Smooth muscle cell (in vitro differentiated cells): ENCODE data around the gene SLC16A10. TPM values are rescaled to one million over a fixed set of nuclear protein-coding genes. Genes with fewer than 3 reads are reported as not detected.

Experiments
- DNase-seq: peaks from one replicate; lab custom pipeline; 2025; ENCODE audit not compliant: unreplicated experiment; lab: John Stamatoyannopoulos, UW
- H2AFZ ChIP-seq: fragments of 200-600 bp; sonication (generic); 2 replicates; pipeline ENCODE4 v1.6.0; 2016; ENCODE audit warnings: antibody characterized with exemption, low read depth, mild to moderate bottlenecking
- H3F3A ChIP-seq: fragments of 200-600 bp; sonication (generic); 2 replicates; pipeline ENCODE4 v1.6.0; 2017; ENCODE audit warnings: antibody characterized with exemption, low read depth
- H3K27ac ChIP-seq: fragments of 200-600 bp; sonication (generic); 2 replicates; pipeline ENCODE4 v1.5.1; 2016; ENCODE audit warnings: low read depth, mild to moderate bottlenecking
- H3K27me3 ChIP-seq: fragments of 200-600 bp; sonication (generic); 2 replicates; pipeline ENCODE4 v1.6.1; 2016; ENCODE audit warnings: low read depth, mild to moderate bottlenecking
- H3K36me3 ChIP-seq: fragments of 200-600 bp; sonication (generic); 2 replicates; pipeline ENCODE4 v1.5.1; 2016; ENCODE audit warnings: low read depth
- H3K4me1 ChIP-seq: fragments of 200-600 bp; sonication (generic); 2 replicates; pipeline ENCODE4 v1.5.1; 2016; ENCODE audit warnings: low read depth
- H3K4me2 ChIP-seq: fragments of 200-600 bp; sonication (generic); 2 replicates; pipeline ENCODE4 v1.6.0; 2016; ENCODE audit warnings: mild to moderate bottlenecking
- H3K4me3 ChIP-seq: fragments of 200-600 bp; sonication (generic); 2 replicates; pipeline ENCODE4 v1.5.1; 2016; ENCODE audit warnings: mild to moderate bottlenecking
- H3K79me2 ChIP-seq: fragments of 200-600 bp; sonication (generic); 2 replicates; pipeline ENCODE4 v1.6.0; 2016; ENCODE audit warnings: low read depth, mild to moderate bottlenecking
- H3K9ac ChIP-seq: fragments of 200-600 bp; sonication (generic); 2 replicates; pipeline ENCODE4 v1.6.0; 2016; ENCODE audit warnings: low read depth
- H3K9me3 ChIP-seq: fragments of 200-600 bp; sonication (generic); replicated peaks from 2 replicates; pipeline ENCODE4 v1.5.1; 2016; ENCODE audit warnings: low read depth
- H4K20me1 ChIP-seq: fragments of 200-600 bp; sonication (generic); 2 replicates; pipeline ENCODE4 v1.6.0; 2016; ENCODE audit warnings: low read depth
- CTCF ChIP-seq: fragments of 200-600 bp; sonication (generic); IDR thresholded peaks from 2 replicates; pipeline ENCODE4 v1.5.1; 2017; ENCODE audit warnings: borderline replicate concordance, mild to moderate bottlenecking, antibody characterized with exemption; ENCODE audit not compliant: insufficient read depth, poor library complexity, severe bottlenecking
- WGBS: methylation state at CpG from one replicate; pipeline ENCODE4 v1.1.7; 2016; ENCODE audit warnings: low lambda C conversion rate; 5-methylcytosine and 5-hydroxymethylcytosine counted together
- polyA plus RNA-seq: library from polyadenylated mRNA; unstranded; fragments of >200 nt; fragmentation: Nextera tagmentation; extraction: Ambion mirVana; gene quantifications from 2 replicates; pipeline ENCODE4 v1.2.1, GENCODE V29; 2016
- total RNA-seq: library from RNA; depleted of rRNA; stranded (reverse); fragments of >200 nt; gene quantifications from 2 replicates; pipeline ENCODE4 v1.2.3, GENCODE V29; 2014

SLC16A10 gene
- total and polyA plus RNA-seq, 2 experiments from 2014 or later, result 0.87 to 1.4 TPM

- no peaks in the 10 kb centered on the region for H3K9me3 ChIP-seq
- no peak overlapping the region for H3K4me2 ChIP-seq
- 82% methylated on average over 2 of the region's 2 CpGs for WGBS
- H3K9ac ChIP-seq, result no peak overlapping the region
- no peak for TF ChIP-seq CTCF
- no peak overlapping the region for H3K4me3 ChIP-seq
- no peak for DNase-seq
- no peaks in the 10 kb centered on the region for H3K4me1 ChIP-seq
- no peaks in the 10 kb centered on the region for H3F3A ChIP-seq
- no peaks in the 10 kb centered on the region for H3K79me2 ChIP-seq
- no peaks in the 10 kb centered on the region for H4K20me1 ChIP-seq
- H3K27me3 ChIP-seq, result peaks cover 21% of the 10 kb centered on the region
- H3K27ac ChIP-seq, result no peak overlapping the region
- H2AFZ ChIP-seq, result no peak overlapping the region
- H3K36me3 ChIP-seq, result no peaks in the 10 kb centered on the region
Observed at GRCh38 chr6:111072801-111073360, 14.4 kb upstream of the SLC16A10 start.

- H2AFZ ChIP-seq, result no peak overlapping the region
Observed at GRCh38 chr6:111074311-111074710, 13.0 kb upstream of the SLC16A10 start.

GRCh38 chr6:111076024-111076695, 11.1 kb upstream of the SLC16A10 start:
- TF ChIP-seq CTCF, result no peak
- H3F3A ChIP-seq, result no peaks in the 10 kb centered on the region
- H3K4me2 ChIP-seq, result no peak overlapping the region
- H3K9me3 ChIP-seq, result no peaks in the 10 kb centered on the region
- no peak overlapping the region for H3K27ac ChIP-seq
- no peaks in the 10 kb centered on the region for H3K79me2 ChIP-seq
- H3K9ac ChIP-seq, result no peak overlapping the region
- H3K36me3 ChIP-seq, result no peaks in the 10 kb centered on the region
- H4K20me1 ChIP-seq, result no peaks in the 10 kb centered on the region
- 74% methylated on average over 5 of the region's 5 CpGs for WGBS
- H3K27me3 ChIP-seq, result peaks cover 18% of the 10 kb centered on the region
- DNase-seq, result no peak
- no peaks in the 10 kb centered on the region for H3K4me1 ChIP-seq
- no peak overlapping the region for H3K4me3 ChIP-seq
- no peak overlapping the region for H2AFZ ChIP-seq

More at GRCh38 chr6:111074311-111074710, 13.0 kb upstream of the SLC16A10 start:
- Histone ChIP-seq H3K79me2 (no peaks in the 10 kb centered on the region), H3K4me2 (no peak overlapping the region), H4K20me1 (no peaks in the 10 kb centered on the region), H3K9ac (no peak overlapping the region), H3K9me3 (no peaks in the 10 kb centered on the region), H3K27ac (no peak overlapping the region), H3K4me1 (no peaks in the 10 kb centered on the region), H3F3A (no peaks in the 10 kb centered on the region), H3K4me3 (no peak overlapping the region), H3K36me3 (no peaks in the 10 kb centered on the region), H3K27me3 (peaks cover 23% of the 10 kb centered on the region)
- no peak for TF ChIP-seq CTCF
- no peak for DNase-seq

GRCh38 chr6:111080698-111081097, 6.6 kb upstream of the SLC16A10 start:
- Histone ChIP-seq H3K4me3 (no peak overlapping the region), H3K79me2 (no peaks in the 10 kb centered on the region), H2AFZ (no peak overlapping the region), H3K36me3 (no peaks in the 10 kb centered on the region), H3K27ac (no peak overlapping the region), H3K9me3 (no peaks in the 10 kb centered on the region), H3F3A (no peaks in the 10 kb centered on the region), H3K27me3 (peaks cover 7% of the 10 kb centered on the region), H3K4me1 (no peaks in the 10 kb centered on the region), H3K9ac (no peak overlapping the region), H4K20me1 (no peaks in the 10 kb centered on the region), H3K4me2 (no peak overlapping the region)
- 73% methylated on average over 5 of the region's 5 CpGs for WGBS
- DNase-seq, result no peak
- TF ChIP-seq CTCF, result no peak
